Measurements from ENCODE around the gene AGXT2. TPM values are rescaled to one million over a fixed set of nuclear protein-coding genes. Genes with fewer than 3 reads are reported as not detected.

The AGXT2 gene
- total and polyA plus RNA-seq, 2 of the 13 experiments (the other 11 are each of a cell fraction or from before 2014, with no cell fraction given): 0.04 to 0.13 TPM

DNA sequence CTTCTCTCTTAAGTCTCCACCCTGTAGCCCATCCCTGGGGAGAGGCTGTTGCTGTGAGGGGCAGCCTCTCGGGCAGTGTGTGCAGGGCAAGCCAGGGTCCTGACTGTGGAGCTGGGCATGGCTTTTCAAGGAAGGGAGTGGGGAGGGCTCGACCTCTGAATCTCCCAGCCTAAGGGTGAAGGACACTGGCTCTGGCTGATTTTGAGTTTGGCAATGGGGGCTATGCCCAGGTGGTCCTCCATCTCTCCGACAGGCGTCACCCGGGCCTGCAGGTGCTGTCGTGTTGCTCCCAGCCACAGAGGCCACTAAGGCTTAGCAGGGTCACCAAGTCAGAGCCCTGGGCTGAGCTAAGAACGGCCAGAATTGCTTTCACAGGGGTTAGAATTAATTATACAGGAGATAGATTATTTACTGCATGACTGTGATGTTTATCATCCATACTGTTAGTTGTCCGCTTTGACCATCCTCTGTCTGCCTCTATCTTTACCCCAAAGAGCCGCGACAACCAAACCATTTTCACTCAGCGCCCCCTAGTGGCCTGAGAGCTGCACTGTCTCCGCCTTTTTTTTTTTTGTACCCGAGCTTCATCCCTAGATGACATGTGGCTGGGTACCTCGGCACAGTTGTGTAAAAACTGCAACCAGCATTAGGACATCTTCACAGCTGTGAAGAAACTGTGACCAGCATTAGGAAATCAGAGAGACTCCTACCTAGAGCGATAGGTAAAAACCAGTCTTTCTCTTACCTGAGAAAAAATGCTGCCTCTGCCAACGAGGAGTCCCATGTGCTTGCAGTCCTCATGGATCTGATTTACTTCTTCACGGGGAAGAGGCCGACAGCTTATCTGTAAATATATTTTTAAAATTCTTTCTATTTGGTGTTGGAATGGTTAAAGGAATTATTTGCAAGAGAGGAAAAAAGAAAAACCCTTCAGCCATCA is 44.5 kb downstream of the AGXT2 start (continued):
- TF ChIP-seq ZNF318 (CRISPR knock-in tag; IDR thresholded peaks at IDR 0.05): no peak
- TF ChIP-seq ZNF451 (CRISPR knock-in tag; IDR thresholded peaks at IDR 0.05): no peak
- no peak for TF ChIP-seq ZNF34 (CRISPR knock-in tag; IDR thresholded peaks at IDR 0.05; ENCODE audit: borderline replicate concordance)
- peak; percentile 87 for TF ChIP-seq CTCF (CRISPR knock-in tag; IDR thresholded peaks at IDR 0.05)
- TF ChIP-seq SMAD3 (CRISPR knock-in tag; IDR thresholded peaks at IDR 0.05): no peak
- TF ChIP-seq KDM3A (CRISPR knock-in tag; IDR thresholded peaks at IDR 0.05; ENCODE audit: low read depth): no peak
- no peak for TF ChIP-seq ZNF703 (CRISPR knock-in tag; IDR thresholded peaks at IDR 0.05; ENCODE audit: borderline replicate concordance)
- TF ChIP-seq, protein P1, sequence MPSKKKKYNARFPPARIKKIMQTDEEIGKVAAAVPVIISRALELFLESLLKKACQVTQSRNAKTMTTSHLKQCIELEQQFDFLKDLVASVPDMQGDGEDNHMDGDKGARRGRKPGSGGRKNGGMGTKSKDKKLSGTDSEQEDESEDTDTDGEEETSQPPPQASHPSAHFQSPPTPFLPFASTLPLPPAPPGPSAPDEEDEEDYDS (CRISPR knock-in tag; IDR thresholded peaks at IDR 0.05): no peak
- TF ChIP-seq RXRA (CRISPR knock-in tag; IDR thresholded peaks at IDR 0.05): no peak
- no peak for TF ChIP-seq MED8 (CRISPR knock-in tag; IDR thresholded peaks at IDR 0.05; ENCODE audit: insufficient replicate concordance)
- TF ChIP-seq FOXP1 (IDR thresholded peaks at IDR 0.05): no peak
- TF ChIP-seq FOXP1 (CRISPR knock-in tag; IDR thresholded peaks at IDR 0.05): no peak
- no peak for TF ChIP-seq ZNF710 (CRISPR knock-in tag; IDR thresholded peaks at IDR 0.05; ENCODE audit: borderline replicate concordance)
- TF ChIP-seq ZNF431 (CRISPR knock-in tag; IDR thresholded peaks at IDR 0.05; ENCODE audit: borderline replicate concordance, low read depth): no peak
- TF ChIP-seq ATF7-NPFF (CRISPR knock-in tag; IDR thresholded peaks at IDR 0.05; ENCODE audit: low read depth): no peak
- no peak for TF ChIP-seq HMG20A (CRISPR knock-in tag; IDR thresholded peaks at IDR 0.05; ENCODE audit: borderline replicate concordance)
